Naive thymus-derived CD8-positive, alpha-beta T cell (primary cell): ENCODE data around the gene SMIM22. TPM values are rescaled to one million over a fixed set of nuclear protein-coding genes. Genes with fewer than 3 reads are reported as not detected.

ENCODE experiments used
- ATAC-seq, 2 donors: fragments of 150-1000 bp; cut with Tn5 transposase in 1 of 2; sonication (Bioruptor Pico), chemical (Tn5 transposase) in 1 of 2; 1 replicate in 1 of 2; 2 replicates in 1 of 2; pipeline ENCODE4 v1.10.0; 2021; ENCODE audit warnings: mild to moderate bottlenecking in 2 of 2, moderate library complexity in 2 of 2
- POLR2A ChIA-PET: fragments of 350-600 bp; sonication (Branson Sonifier 250); formaldehyde crosslinking; loops from one replicate; lab custom pipeline; 2021; ENCODE audit warnings: antibody characterized with exemption; lab: Charles Lee
- DNase-seq, 10 donors: peaks; one replicate each; pipeline versions ENCODE4 v3.0.0 to v3.0.0-alpha.2; 2020 to 2022
- H3K27ac Mint-ChIP-seq, 10 donors: one replicate each; pipeline ENCODE4 v1.8.0; 2020 to 2022; ENCODE audit warnings: mild to moderate bottlenecking in 10 of 10, mixed read lengths in 10 of 10, moderate library complexity in 4 of 10, inconsistent platforms in 1 of 10
- H3K27me3 Mint-ChIP-seq, 5 donors: one replicate each; pipeline ENCODE4 v1.8.0; 2021 to 2022; ENCODE audit warnings: mixed read lengths in 5 of 5
- H3K36me3 Mint-ChIP-seq, 3 donors: one replicate each; pipeline ENCODE4 v1.8.0; 2020 to 2022; ENCODE audit warnings: mixed read lengths in 3 of 3, mild to moderate bottlenecking in 2 of 3, inconsistent platforms in 1 of 3
- H3K4me1 Mint-ChIP-seq, 4 donors: one replicate each; pipeline ENCODE4 v1.8.0; 2021 to 2022; ENCODE audit warnings: mixed read lengths in 4 of 4
- H3K4me3 Mint-ChIP-seq, 10 donors: one replicate each; pipeline ENCODE4 v1.8.0; 2020 to 2022; ENCODE audit warnings: mild to moderate bottlenecking in 10 of 10, mixed read lengths in 10 of 10, moderate library complexity in 6 of 10, inconsistent platforms in 1 of 10
- H3K9me3 Mint-ChIP-seq, 9 donors: one replicate each; pipeline ENCODE4 v1.8.0; 2020 to 2022; ENCODE audit warnings: mixed read lengths in 9 of 9, mild to moderate bottlenecking in 3 of 9, inconsistent platforms in 1 of 9, moderate library complexity in 1 of 9
- polyA plus RNA-seq, 3 donors: library from polyadenylated mRNA; unstranded; fragments of 300-500 nt; fragmentation: Illumina TruSeq; gene quantifications; one replicate each; pipeline ENCODE4 v1.2.3, GENCODE V29; 2021
- total RNA-seq, 8 experiments: library from RNA in 2 of 8; stranded (reverse) in 2 of 8; gene quantifications; one replicate each; pipeline ENCODE4 v1.2.3 and lab custom pipeline; 2021 to 2026

SMIM22 gene
- total and polyA plus RNA-seq, 5 experiments from 2014 or later = not detected

DNA sequence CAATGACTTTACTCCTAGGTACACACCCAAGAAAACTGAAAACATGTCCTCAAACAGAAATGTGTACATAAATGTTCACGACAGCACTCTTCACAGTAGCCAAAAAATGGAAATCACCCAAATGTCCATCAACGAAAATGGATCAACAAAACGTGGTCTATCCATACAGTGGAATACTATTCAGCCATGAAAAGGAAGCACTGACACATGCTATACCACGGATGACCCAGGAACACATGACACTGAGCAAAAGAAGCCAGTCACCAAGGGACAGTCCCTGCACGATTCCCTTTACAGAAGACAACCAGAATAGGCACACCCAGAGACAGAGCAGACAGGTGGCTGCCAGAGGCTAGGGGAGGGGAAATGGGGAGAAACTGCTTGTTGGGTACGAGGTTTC is 39.5 kb upstream of the SMIM22 start:
- Mint-ChIP-seq H3K27ac (no peak overlapping the region), H3K9me3 (no peaks in the 10 kb centered on the region), H3K4me3 (no peak overlapping the region), H3K27me3 (no peaks in the 10 kb centered on the region), H3K4me1 (peaks cover 0 to 5% (median 0%) of the 10 kb centered on the region in 4 donors), H3K36me3 (peaks cover 0 to 81% (median 12%) of the 10 kb centered on the region in 3 donors)
- ATAC-seq (no peak), DNase-seq (no peak)
- POLR2A ChIA-PET = no interaction called here

DNA sequence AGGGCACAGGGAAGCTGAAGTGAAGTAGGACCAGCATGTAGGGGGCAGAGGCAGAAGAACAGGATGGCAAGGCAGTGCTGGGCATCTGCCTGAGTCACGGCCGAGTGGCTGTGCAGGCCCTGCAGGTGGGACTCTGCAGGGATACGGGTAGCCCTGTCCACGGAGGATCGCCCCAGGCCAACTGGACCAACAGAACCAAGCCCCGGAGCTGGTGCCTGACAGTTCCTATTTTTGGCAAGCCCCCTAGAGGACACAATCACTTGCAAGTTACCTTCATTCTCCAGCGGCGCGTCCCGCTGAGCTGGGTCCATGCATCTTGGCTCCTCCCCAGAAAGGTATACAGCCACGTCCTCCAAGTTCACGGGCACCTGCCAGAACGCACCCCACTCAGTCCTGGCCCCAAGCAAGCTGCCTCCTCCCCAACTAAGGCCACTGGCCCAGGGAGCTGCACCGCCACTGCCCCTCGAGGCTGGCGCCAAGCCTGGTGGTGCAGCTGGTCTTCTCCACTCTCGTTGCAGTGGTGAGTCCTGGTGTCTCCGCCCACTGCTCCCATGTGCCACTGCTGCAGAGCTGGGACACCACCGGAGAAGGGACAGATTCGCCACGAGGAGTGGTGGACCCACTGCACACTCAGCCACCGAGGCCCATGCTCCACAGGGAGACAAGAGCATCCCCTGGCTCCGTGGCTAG is 34.8 kb upstream of the SMIM22 start:
- H3K4me1 Mint-ChIP-seq = peaks cover 4 to 19% (median 8%) of the 10 kb centered on the region in 4 donors
- no peaks in the 10 kb centered on the region for H3K9me3 Mint-ChIP-seq
- DNase-seq (no peak), ATAC-seq (no peak)
- H3K27ac Mint-ChIP-seq = peak overlapping the region in 3 of 10 donors; percentile 35 to 79 (median 67)
- peaks cover 0 to 86% (median 9%) of the 10 kb centered on the region in 3 donors for H3K36me3 Mint-ChIP-seq
- POLR2A ChIA-PET = interaction anchor here (0.9 kb wide), 1 partner anchor 66 kb away, joined by 3 read pairs; no protein-coding TSS in a partner anchor
- no peak overlapping the region for H3K4me3 Mint-ChIP-seq
- H3K27me3 Mint-ChIP-seq = no peaks in the 10 kb centered on the region

DNA sequence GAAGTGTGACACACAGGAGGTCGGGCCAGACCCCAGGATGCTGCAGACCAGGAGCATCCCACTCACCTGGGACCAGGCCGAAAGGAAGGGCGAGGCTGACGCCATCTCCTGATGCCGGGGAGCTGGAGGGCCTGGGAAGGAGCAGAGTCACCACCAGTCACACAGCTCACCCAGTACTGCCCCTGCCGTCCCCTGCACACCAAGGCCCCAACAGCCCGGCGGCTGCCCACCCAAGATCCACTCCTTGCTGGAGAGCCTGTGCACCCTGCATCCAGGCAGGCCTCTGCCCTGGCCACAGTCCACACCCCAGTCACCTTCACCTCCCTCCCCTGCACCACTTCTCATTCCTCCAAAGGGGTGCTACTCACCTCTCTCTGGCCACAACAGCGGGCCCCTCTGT is 33.0 kb upstream of the SMIM22 start:
- H3K27me3 Mint-ChIP-seq = no peaks in the 10 kb centered on the region
- H3K27ac Mint-ChIP-seq = peak overlapping the region in 1 of 10 donors; percentile 62
- ATAC-seq (no peak), DNase-seq (no peak)
- POLR2A ChIA-PET = interaction anchor here (1.6 kb wide), 1 partner anchor 28 kb away, joined by 4 read pairs; the partner anchor contains the start of genes ANKS3 and DNAAF8
- peaks cover 13 to 32% (median 18%) of the 10 kb centered on the region in 4 donors for H3K4me1 Mint-ChIP-seq
- H3K9me3 Mint-ChIP-seq = no peaks in the 10 kb centered on the region
- H3K36me3 Mint-ChIP-seq = peaks cover 0 to 69% (median 2%) of the 10 kb centered on the region in 3 donors
- no peak overlapping the region for H3K4me3 Mint-ChIP-seq

DNA sequence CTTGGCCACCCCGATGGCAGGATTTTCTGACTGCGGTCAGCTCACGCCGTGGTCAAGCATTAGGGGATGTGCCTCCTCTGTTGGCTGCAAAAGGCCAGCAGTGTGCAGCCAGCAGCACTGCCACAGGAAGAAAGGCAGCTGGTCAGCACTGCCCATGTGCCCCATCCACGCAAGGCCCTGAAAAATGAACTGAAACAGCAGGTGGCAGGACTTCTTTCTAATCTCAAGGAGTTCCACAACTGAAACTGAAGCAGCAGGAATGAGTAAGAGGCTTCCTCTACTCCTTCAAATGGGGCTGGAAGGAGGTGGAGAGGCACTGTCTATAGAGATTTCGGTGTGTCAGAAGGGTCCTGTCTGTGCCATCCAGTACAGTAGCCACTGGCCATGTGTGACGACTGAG is 31.4 kb upstream of the SMIM22 start:
- peak overlapping the region in 1 of 10 donors; percentile 14 for H3K4me3 Mint-ChIP-seq
- H3K27ac Mint-ChIP-seq = peak overlapping the region in 3 of 10 donors; percentile 15 to 27 (median 18)
- H3K9me3 Mint-ChIP-seq = no peaks in the 10 kb centered on the region
- peaks cover 0 to 55% (median 2%) of the 10 kb centered on the region in 3 donors for H3K36me3 Mint-ChIP-seq
- POLR2A ChIA-PET = no interaction called here
- no peaks in the 10 kb centered on the region for H3K27me3 Mint-ChIP-seq
- no peak for DNase-seq
- peaks cover 18 to 43% (median 30%) of the 10 kb centered on the region in 4 donors for H3K4me1 Mint-ChIP-seq
- no peak for ATAC-seq

DNA sequence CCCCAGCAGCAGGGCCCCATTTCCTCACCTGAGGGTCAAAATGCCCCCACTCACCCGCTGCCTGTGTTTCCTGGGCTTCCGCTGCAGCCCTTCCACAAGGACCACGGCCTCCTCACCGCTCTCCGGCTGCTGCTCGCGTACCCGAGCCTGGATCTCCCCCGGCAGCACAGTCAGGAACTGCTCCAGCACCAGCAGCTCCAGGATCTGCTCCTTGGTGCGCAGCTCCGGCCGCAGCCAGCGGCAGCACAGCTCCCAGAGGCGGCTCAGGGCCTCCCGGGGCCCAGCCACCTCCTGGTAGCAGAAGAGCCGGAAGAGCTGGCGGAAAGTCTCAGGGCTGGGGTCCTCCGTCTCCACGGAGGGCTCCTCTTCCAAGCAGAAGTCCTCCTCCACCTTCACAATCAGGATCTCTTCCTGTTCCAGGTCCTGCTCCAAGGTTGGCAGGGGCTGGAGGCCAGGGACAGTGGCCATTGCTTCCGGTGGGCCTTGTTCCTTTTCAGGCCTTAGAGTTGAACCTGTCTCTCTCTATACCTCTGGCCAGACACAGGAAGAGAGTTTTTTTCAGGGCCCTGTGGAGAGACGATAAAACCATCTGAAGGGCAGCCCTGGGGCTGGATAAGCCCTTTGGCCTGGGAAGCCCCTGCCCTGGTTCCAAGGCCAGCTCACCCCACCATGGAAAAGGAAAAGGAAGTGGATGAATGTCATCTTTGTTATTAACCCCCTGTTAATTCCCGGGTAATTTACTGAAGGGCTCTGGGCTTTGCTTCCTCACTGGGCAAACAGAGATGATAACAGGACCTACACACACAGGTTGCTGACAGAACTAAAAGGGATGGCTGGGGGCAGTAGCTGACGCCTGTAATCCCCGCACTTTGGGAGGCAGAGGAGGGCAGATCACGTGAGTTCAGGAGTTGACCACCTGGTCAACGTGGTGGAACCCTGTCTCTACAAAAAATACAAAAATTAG is 29.4 kb upstream of the SMIM22 start:
- POLR2A ChIA-PET = interaction anchor here (0.6 to 5.8 kb wide), 9 partner anchors 15 to 149 kb away, joined by 3 to 60 read pairs (median 4); partner anchors contain the start of genes ANKS3, DNAAF8 and ROGDI
- DNase-seq = no peak
- Mint-ChIP-seq H3K27me3 (no peaks in the 10 kb centered on the region), H3K27ac (peak overlapping the region; percentile 85 to 95 (median 90)), H3K9me3 (no peaks in the 10 kb centered on the region), H3K4me1 (peaks cover 16 to 49% (median 34%) of the 10 kb centered on the region in 4 donors), H3K4me3 (peak overlapping the region; percentile 84 to 91 (median 87)), H3K36me3 (peaks cover 0 to 35% (median 2%) of the 10 kb centered on the region in 3 donors)
- no peak for ATAC-seq

DNA sequence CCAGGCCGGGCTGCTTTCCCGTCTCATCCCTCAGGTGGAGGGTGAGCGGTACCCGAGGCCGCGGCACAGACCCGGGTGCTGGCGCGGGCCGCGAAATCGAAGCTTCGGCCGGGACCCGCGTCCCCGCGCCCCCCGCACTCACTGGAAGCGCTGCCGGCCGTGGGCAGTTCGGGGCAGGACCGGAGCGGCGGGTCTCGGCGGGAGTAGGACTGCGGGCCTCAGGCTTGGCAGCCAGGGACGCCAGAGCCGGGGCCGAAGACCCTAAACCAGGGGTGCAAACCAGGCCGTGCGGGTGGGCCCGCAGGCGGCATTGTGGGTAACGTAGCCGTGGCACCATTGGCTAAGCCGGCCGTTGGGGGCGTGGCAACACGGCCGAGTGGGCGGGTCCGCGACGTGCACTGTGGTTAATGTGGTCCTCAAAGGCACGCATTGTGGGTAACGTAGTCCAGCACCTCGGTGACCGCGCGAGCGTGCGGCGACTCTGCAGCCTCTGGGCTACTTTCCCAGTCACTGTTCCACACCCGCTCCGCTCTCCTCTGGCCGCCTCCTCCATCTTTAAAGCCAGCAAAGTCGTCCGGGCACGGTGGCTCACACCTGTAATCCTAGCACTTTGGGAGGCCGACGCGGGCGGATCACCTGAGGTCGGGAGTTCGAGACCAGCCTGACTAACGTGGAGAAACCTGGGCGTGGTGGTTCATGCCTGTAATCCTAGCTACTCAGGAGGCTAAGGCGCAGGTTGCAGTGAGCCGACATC is 28.1 kb upstream of the SMIM22 start, which contains the start of gene ZNF500:
ZNF500 (minus strand) TSS at position 288 of the 754 bp plus-strand sequence. CDS start 1,184 bp downstream, outside the sequence.
- peak within 1 kb of the TSS; percentile 88 to 95 (median 92) for H3K4me3 Mint-ChIP-seq
- peaks cover 16 to 48% (median 34%) of the 10 kb centered on the region in 4 donors for H3K4me1 Mint-ChIP-seq
- peak within 1 kb of the TSS; percentile 86 to 96 (median 94) for H3K27ac Mint-ChIP-seq
- ATAC-seq = peak; percentile 86 to 94
- H3K9me3 Mint-ChIP-seq = no peaks in the 10 kb centered on the region
- no peaks in the 10 kb centered on the region for H3K27me3 Mint-ChIP-seq
- POLR2A ChIA-PET = interaction anchor here (1.5 to 5.8 kb wide), 7 partner anchors 19 to 150 kb away, joined by 3 to 60 read pairs (median 4); partner anchors contain the start of genes ANKS3, DNAAF8 and ROGDI
- peaks cover 0 to 26% (median 0%) of the 10 kb centered on the region in 3 donors for H3K36me3 Mint-ChIP-seq
- peak; percentile 88 to 97 (median 94) for DNase-seq

DNA sequence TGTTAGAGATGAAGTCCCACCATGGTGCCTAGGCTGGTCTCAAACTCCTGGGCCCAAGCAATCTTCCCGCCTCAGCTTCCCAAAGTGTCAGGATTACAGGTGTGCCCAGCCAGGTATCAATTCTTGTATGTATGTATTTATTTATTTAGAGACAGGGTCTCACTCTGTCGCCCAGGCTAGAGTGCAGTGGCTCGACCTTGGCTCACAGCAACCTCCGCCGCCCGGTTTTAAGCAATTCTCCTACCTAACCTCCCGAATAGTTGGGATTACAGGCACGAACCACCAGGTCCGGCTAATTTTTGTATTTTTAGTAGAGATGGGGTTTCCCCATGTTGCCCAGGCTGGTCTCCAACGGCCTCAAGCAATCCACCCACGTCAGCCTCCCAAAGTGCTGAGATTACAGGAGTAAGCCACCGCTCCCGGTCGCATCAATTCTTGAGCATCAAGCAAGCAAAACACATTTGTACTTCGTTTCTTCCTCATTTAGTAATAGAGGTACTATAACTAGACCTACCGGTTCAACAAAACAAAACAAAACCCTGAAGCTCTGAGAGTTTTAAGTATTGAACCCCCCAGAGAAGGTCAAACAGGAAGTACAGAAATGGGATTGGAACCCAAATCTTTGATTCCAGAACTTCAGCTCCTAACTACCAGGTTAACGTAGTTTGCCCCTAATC is 27.2 kb upstream of the SMIM22 start:
- no peaks in the 10 kb centered on the region for H3K9me3 Mint-ChIP-seq
- H3K4me3 Mint-ChIP-seq = peak overlapping the region; percentile 88 to 95 (median 92)
- DNase-seq (peak in 1 of 10 donors; percentile 7), ATAC-seq (no peak)
- peaks cover 15 to 40% (median 30%) of the 10 kb centered on the region in 4 donors for H3K4me1 Mint-ChIP-seq
- H3K27me3 Mint-ChIP-seq = no peaks in the 10 kb centered on the region
- peaks cover 0 to 16% (median 0%) of the 10 kb centered on the region in 3 donors for H3K36me3 Mint-ChIP-seq
- H3K27ac Mint-ChIP-seq = peak overlapping the region; percentile 79 to 96 (median 94)
- POLR2A ChIA-PET = interaction anchor here (0.9 to 5.8 kb wide), 10 partner anchors 21 to 151 kb away, joined by 3 to 60 read pairs (median 4); partner anchors contain the start of genes ANKS3, DNAAF8, NUDT16L1 and ROGDI

DNA sequence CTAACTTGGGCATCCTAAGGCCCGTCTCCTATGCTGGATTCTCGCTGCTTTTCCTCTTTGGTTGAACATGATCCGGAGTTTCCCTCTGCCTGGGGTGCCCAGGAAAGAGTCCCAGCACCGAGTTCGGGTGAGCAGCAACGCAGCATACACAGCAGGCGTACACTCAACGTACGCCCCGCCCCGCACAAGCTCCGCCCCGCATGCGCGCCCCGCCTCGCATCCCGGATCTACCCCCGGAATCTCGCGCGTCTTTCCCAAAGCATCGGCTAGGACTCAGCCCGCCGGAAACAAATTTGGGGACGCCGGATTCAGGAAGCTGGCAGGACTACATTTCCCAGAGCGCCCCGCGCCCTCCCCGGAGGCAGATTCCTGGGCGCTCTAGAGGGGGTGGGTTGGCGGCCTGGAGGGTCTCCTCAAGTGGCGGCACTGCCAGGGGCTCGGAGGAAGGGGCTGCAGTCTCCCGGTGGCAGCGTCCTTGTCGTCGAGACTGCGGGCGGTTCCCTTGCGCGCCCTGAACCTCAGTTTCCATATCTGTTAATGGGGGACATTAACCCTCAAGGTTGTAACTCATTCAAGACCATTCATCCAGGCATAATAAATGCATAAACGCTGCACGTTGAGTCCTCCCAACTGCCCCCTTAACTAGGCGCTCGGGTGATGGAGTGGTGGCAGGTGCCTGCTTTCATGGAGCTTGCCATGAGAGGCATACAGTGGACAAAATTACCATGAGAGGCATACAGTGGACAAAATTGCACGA is 26.4 kb upstream of the SMIM22 start:
- DNase-seq = peak; percentile 66 to 90 (median 73)
- Mint-ChIP-seq H3K27me3 (no peaks in the 10 kb centered on the region), H3K4me1 (peaks cover 15 to 40% (median 30%) of the 10 kb centered on the region in 4 donors), H3K36me3 (peaks cover 0 to 11% (median 0%) of the 10 kb centered on the region in 3 donors), H3K27ac (peak overlapping the region; percentile 79 to 96 (median 94)), H3K4me3 (peak overlapping the region; percentile 88 to 95 (median 92)), H3K9me3 (no peaks in the 10 kb centered on the region)
- peak; percentile 54 to 65 for ATAC-seq
- POLR2A ChIA-PET = interaction anchor here (0.6 to 5.8 kb wide), 11 partner anchors 22 to 486 kb away, joined by 3 to 60 read pairs (median 4); partner anchors contain the start of genes ANKS3, DNAAF8, NUDT16L1 and ROGDI

DNA sequence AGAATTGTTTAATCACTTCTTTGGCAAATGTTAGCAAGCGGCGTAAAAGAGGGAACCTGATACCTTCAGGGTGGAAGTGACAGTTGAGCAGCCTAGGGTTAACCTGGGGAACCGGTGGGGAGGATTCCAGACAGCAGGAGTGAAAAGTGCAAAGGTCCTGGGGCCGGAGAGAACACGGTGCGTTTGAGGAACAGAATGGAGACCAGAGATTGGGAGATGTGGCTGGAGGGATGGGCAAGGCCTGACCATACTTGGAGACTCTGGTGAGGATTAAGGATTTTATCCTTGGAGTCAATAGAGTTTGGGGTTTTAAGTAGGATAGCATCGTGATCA is 25.9 kb upstream of the SMIM22 start:
- H3K27me3 Mint-ChIP-seq = no peaks in the 10 kb centered on the region

DNA sequence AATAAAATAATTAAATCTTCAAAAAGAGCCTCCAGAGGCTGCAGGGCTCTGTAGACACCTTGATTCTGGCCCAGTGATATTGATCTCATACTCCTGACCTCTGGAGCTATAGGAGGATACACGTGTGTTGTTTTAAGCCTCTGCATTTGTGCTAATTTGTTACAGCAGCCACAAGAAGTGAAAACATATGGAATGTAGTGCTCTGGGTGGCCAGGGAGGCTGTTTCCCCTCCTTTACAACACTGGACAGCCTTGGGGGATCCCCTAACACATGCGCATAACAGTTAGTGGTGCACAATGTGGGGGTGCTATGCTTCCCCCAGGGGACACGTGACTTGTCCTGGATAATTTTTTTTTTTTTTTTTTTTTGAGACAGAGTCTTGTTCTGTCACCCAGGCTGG is 23.5 kb upstream of the SMIM22 start:
- Mint-ChIP-seq H3K27me3 (no peaks in the 10 kb centered on the region), H3K4me1 (peaks cover 9 to 18% (median 17%) of the 10 kb centered on the region in 4 donors), H3K4me3 (no peak overlapping the region), H3K36me3 (no peaks in the 10 kb centered on the region), H3K9me3 (no peaks in the 10 kb centered on the region), H3K27ac (no peak overlapping the region)
- DNase-seq = no peak
- ATAC-seq = no peak
- POLR2A ChIA-PET = interaction anchor here (1.0 to 1.1 kb wide), 2 partner anchors 37 to 155 kb away, joined by 3 to 5 read pairs; partner anchors contain the start of genes ANKS3 and DNAAF8

More for the DNA sequence above, 25.9 kb upstream of the SMIM22 start:
- Mint-ChIP-seq H3K36me3 (peaks cover 0 to 6% (median 0%) of the 10 kb centered on the region in 3 donors), H3K4me3 (peak overlapping the region; percentile 53 to 95 (median 90)), H3K4me1 (peaks cover 15 to 36% (median 30%) of the 10 kb centered on the region in 4 donors), H3K9me3 (no peaks in the 10 kb centered on the region), H3K27ac (peak overlapping the region; percentile 3 to 96 (median 93))
- ATAC-seq (no peak), DNase-seq (no peak)
- POLR2A ChIA-PET = interaction anchor here (1.7 to 5.8 kb wide), 2 partner anchors 33 to 34 kb away, joined by 10 to 60 read pairs; partner anchors contain the start of genes ANKS3, DNAAF8 and ROGDI
